HCT116 (cell line): Measurements from ENCODE around the gene LARP1. TPM values are rescaled to one million over a fixed set of nuclear protein-coding genes. Genes with fewer than 3 reads are reported as not detected.

ENCODE experiments used
- ATAC-seq: fragments of 200-7000 bp; cut with Tn5 transposase; 2 replicates; pipeline ENCODE4 v1.9.1; 2020; ENCODE audit warnings: mild to moderate bottlenecking, moderate library complexity
- BruUV-seq: library from RNA; stranded (reverse); fragments of 400-500 nt; replicated peaks from 2 replicates; lab custom pipeline; 2021; lab: Mats Ljungman, UMichigan
- CTCF ChIA-PET: fragments of 300-600 bp; sonication (Branson Sonifier 250); formaldehyde crosslinking; loops from one replicate; lab custom pipeline; 2021; ENCODE audit warnings: antibody characterized with exemption; lab: Charles Lee
- POLR2A ChIA-PET: fragments of 300-600, 350-600 bp; sonication (Branson Sonifier 250); formaldehyde crosslinking; loops from one replicate; lab custom pipeline; 2021; ENCODE audit warnings: antibody characterized with exemption; lab: Charles Lee
- RAD21 ChIA-PET, 2 experiments: fragments of 300-600 bp; sonication (Branson Sonifier 250); formaldehyde crosslinking; loops; one replicate each; lab custom pipeline; 2023; ENCODE audit warnings: low total read pairs in 2 of 2; ENCODE audit not compliant: uncharacterized antibody in 2 of 2, unreplicated experiment in 2 of 2, low non-redundant PET in 1 of 2; lab: Charles Lee
- DNase-seq: peaks from one replicate; pipeline ENCODE4 v3.0.0-alpha.2; 2010; ENCODE audit warnings: low read depth, low spot score
- H2AFZ ChIP-seq: fragments of 200-600 bp; shearing (Covaris generic), sonication (generic); 2 replicates; pipeline ENCODE4 v1.6.1; 2017; ENCODE audit warnings: low read depth, mixed run types, mixed read lengths, antibody characterized with exemption, low read length; ENCODE audit not compliant: poor library complexity, severe bottlenecking
- H3K27ac ChIP-seq: 2 replicates; pipeline ENCODE4 v1.5.1; 2012; ENCODE audit warnings: low read depth, low read length
- H3K27me3 ChIP-seq: fragments of 200-600 bp; sonication (generic); 2 replicates; pipeline ENCODE4 v1.6.1; 2016; ENCODE audit warnings: mixed run types, low read length, mixed read lengths; ENCODE audit not compliant: insufficient read depth
- H3K36me3 ChIP-seq, 2 experiments: fragments of 200-500 bp in 1 of 2; fragments of 200-600 bp in 1 of 2; sonication (Bioruptor generic) in 1 of 2; sonication (generic) in 1 of 2; 2 replicates each; pipeline versions ENCODE4 v1.5.1 to v1.6.1; 2014 to 2016; ENCODE audit warnings: low read length in 2 of 2, inconsistent platforms in 1 of 2, mixed read lengths in 1 of 2, mixed run types in 1 of 2; ENCODE audit not compliant: insufficient read depth in 2 of 2, control insufficient read depth in 1 of 2
- H3K4me1 ChIP-seq, 2 experiments: fragments of 200-600 bp in 1 of 2; sonication (generic) in 1 of 2; 2 replicates each; pipeline versions ENCODE4 v1.5.1 to v1.6.1; 2012 to 2017; ENCODE audit warnings: low read length in 2 of 2, inconsistent platforms in 1 of 2, mild to moderate bottlenecking in 1 of 2, mixed read lengths in 1 of 2, mixed run types in 1 of 2, moderate library complexity in 1 of 2; ENCODE audit not compliant: insufficient read depth in 2 of 2, control insufficient read depth in 1 of 2
- H3K4me2 ChIP-seq: fragments of 200-600 bp; sonication (generic); 2 replicates; pipeline ENCODE4 v1.6.1; 2017; ENCODE audit warnings: mixed run types, low read length, mixed read lengths
- H3K4me3 ChIP-seq, 2 experiments: fragments of 200-600 bp in 1 of 2; sonication (generic) in 1 of 2; replicated peaks in 1 of 2; 2 replicates each; pipeline ENCODE4 v1.5.1; 2011 to 2016; ENCODE audit warnings: low read length in 2 of 2, control low read depth in 1 of 2, low read depth in 1 of 2, mild to moderate bottlenecking in 1 of 2, mixed read lengths in 1 of 2, mixed run types in 1 of 2
- H3K79me2 ChIP-seq: fragments of 200-600 bp; sonication (generic); 2 replicates; pipeline ENCODE4 v1.6.1; 2017; ENCODE audit warnings: mild to moderate bottlenecking, mixed run types, low read length, moderate library complexity, mixed read lengths; ENCODE audit not compliant: insufficient read depth
- H3K9ac ChIP-seq: fragments of 200-600 bp; sonication (generic); 2 replicates; pipeline ENCODE4 v1.6.1; 2016; ENCODE audit warnings: low read length, mixed read lengths
- H3K9me2 ChIP-seq: fragments of 200-600 bp; sonication (generic), shearing (Covaris generic); 2 replicates; pipeline ENCODE4 v1.6.1; 2017; ENCODE audit warnings: mixed run types, mild to moderate bottlenecking, moderate library complexity; ENCODE audit not compliant: insufficient read depth
- H3K9me3 ChIP-seq, 2 experiments: fragments of 200-500 bp in 1 of 2; fragments of 200-600 bp in 1 of 2; sonication (Bioruptor generic) in 1 of 2; sonication (generic) in 1 of 2; 2 replicates each; pipeline ENCODE4 v1.6.1; 2014 to 2017; ENCODE audit warnings: low read length in 2 of 2, mixed read lengths in 2 of 2, inconsistent platforms in 1 of 2, low read depth in 1 of 2, mild to moderate bottlenecking in 1 of 2, mixed run types in 1 of 2, moderate library complexity in 1 of 2; ENCODE audit not compliant: control insufficient read depth in 1 of 2, insufficient read depth in 1 of 2
- H4K20me1 ChIP-seq: fragments of 200-600 bp; sonication (generic), shearing (Covaris generic); 2 replicates; pipeline ENCODE4 v1.6.1; 2017; ENCODE audit warnings: mixed run types, mild to moderate bottlenecking, moderate library complexity; ENCODE audit not compliant: insufficient read depth
- CBX3 ChIP-seq: IDR thresholded peaks from 2 replicates; pipeline ENCODE4 v1.6.1; 2012; ENCODE audit warnings: low read depth
- CEBPB ChIP-seq: IDR thresholded peaks from 2 replicates; pipeline ENCODE4 v1.6.1; 2012; ENCODE audit warnings: low read depth
- EGR1 ChIP-seq: IDR thresholded peaks from 2 replicates; pipeline ENCODE4 v1.6.1; 2012; ENCODE audit warnings: low read depth
- ELF1 ChIP-seq: IDR thresholded peaks from 2 replicates; pipeline ENCODE4 v1.6.1; 2012; ENCODE audit warnings: low read depth, borderline replicate concordance
- EZH2 ChIP-seq: fragments of 200-600 bp; sonication (generic); IDR thresholded peaks from 2 replicates; pipeline ENCODE4 v1.6.1; 2017; ENCODE audit warnings: antibody characterized with exemption, mixed run types
- FOSL1 ChIP-seq: IDR thresholded peaks from 2 replicates; pipeline ENCODE4 v1.6.1; 2012; ENCODE audit warnings: low read depth
- POLR2A ChIP-seq: IDR thresholded peaks from 2 replicates; pipeline ENCODE4 v1.7.0; 2011; ENCODE audit warnings: borderline replicate concordance; ENCODE audit not compliant: insufficient read depth, insufficient read length; ENCODE audit errors: extremely low read depth
- POLR2AphosphoS5 ChIP-seq: IDR thresholded peaks from 2 replicates; pipeline ENCODE4 v1.6.1; 2011; ENCODE audit warnings: mild to moderate bottlenecking, low read depth, low read length, moderate library complexity
- SIN3A ChIP-seq: IDR thresholded peaks from 2 replicates; pipeline ENCODE4 v1.6.1; 2012; ENCODE audit warnings: low read depth
- SP1 ChIP-seq: IDR thresholded peaks from 2 replicates; pipeline ENCODE4 v1.6.1; 2012; ENCODE audit warnings: low read depth
- YY1 ChIP-seq: IDR thresholded peaks from 2 replicates; pipeline ENCODE4 v1.6.1; 2011; ENCODE audit warnings: low read length, low read depth, moderate library complexity, mild to moderate bottlenecking; ENCODE audit not compliant: insufficient replicate concordance; ENCODE audit errors: extremely low read depth
- ZFX ChIP-seq: fragments of 450-650 bp; IDR thresholded peaks from 2 replicates; pipeline ENCODE4 v1.6.1; 2017
- ZNF274 ChIP-seq: fragments of 200-500 bp; sonication (Bioruptor generic); IDR thresholded peaks from 2 replicates; pipeline ENCODE4 v1.6.1; 2014; ENCODE audit warnings: mild to moderate bottlenecking, low read depth, low read length, inconsistent platforms
- intact Hi-C: fragments of 100-400 bp; cut with micrococcal nuclease; formaldehyde crosslinking; loops from 2 replicates; pipeline ENCODE4 v1.10.0; 2022
- total RNA-seq: library from RNA; stranded (reverse); gene quantifications from one replicate; pipeline ENCODE4 v1.2.1, GENCODE V29; 2021; ENCODE audit not compliant: unreplicated experiment
- TF ChIP-seq, protein P1 (sequence below): IDR thresholded peaks from 2 replicates; pipeline ENCODE4 v1.6.1; 2012
- TF ChIP-seq, protein P2 (sequence below): IDR thresholded peaks from 2 replicates; pipeline ENCODE4 v1.6.1; 2011; ENCODE audit warnings: mild to moderate bottlenecking, low read length, moderate library complexity; ENCODE audit not compliant: insufficient replicate concordance; ENCODE audit errors: extremely low read depth
- TF ChIP-seq, protein P3 (sequence below): IDR thresholded peaks from 2 replicates; pipeline ENCODE4 v1.6.1; 2012

Gene LARP1
- total RNA-seq, 1 experiment from 2014 or later: 201 TPM

DNA sequence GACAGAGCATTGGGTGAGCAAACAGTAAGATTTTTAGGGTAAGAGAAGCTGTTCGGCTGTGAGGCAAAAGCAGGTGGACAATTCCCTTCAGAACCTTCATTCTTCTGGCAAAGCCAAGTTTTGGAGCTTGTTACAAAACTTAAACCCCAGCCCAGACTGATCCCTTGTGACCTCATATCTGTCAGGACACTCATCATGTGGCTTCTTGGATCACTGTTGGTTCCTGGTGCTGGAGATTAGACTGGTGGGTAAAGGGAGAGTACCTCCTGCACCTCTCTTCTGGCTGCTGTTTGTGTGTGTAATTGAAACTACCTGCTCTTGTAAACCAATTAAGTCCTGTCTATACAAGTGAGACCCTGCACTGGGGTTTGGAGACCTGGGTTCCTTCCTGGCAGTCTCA, 21.0 kb downstream of the LARP1 start:
- no peak overlapping the region for H3K9ac ChIP-seq
- ChIA-PET RAD21 (no interaction called here), CTCF (no interaction called here), POLR2A (no interaction called here)
- TF ChIP-seq, protein P1, sequence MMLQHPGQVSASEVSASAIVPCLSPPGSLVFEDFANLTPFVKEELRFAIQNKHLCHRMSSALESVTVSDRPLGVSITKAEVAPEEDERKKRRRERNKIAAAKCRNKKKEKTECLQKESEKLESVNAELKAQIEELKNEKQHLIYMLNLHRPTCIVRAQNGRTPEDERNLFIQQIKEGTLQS: no peak
- TF ChIP-seq YY1 (no peak), ZFX (no peak), EGR1 (no peak), ZNF274 (no peak), EZH2 (no peak), SP1 (no peak), ELF1 (no peak), POLR2A (no peak), SIN3A (no peak), FOSL1 (no peak), CBX3 (no peak), CEBPB (no peak), POLR2AphosphoS5 (no peak)
- TF ChIP-seq, protein P2, sequence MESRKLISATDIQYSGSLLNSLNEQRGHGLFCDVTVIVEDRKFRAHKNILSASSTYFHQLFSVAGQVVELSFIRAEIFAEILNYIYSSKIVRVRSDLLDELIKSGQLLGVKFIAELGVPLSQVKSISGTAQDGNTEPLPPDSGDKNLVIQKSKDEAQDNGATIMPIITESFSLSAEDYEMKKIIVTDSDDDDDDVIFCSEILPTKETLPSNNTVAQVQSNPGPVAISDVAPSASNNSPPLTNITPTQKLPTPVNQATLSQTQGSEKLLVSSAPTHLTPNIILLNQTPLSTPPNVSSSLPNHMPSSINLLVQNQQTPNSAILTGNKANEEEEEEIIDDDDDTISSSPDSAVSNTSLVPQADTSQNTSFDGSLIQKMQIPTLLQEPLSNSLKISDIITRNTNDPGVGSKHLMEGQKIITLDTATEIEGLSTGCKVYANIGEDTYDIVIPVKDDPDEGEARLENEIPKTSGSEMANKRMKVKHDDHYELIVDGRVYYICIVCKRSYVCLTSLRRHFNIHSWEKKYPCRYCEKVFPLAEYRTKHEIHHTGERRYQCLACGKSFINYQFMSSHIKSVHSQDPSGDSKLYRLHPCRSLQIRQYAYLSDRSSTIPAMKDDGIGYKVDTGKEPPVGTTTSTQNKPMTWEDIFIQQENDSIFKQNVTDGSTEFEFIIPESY: no peak
- TF ChIP-seq, protein P3, sequence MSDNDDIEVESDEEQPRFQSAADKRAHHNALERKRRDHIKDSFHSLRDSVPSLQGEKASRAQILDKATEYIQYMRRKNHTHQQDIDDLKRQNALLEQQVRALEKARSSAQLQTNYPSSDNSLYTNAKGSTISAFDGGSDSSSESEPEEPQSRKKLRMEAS: no peak
- H3K4me1 ChIP-seq: peaks cover 18 to 68% of the 10 kb centered on the region in 2 experiments
- H3K9me2 ChIP-seq: no peaks in the 10 kb centered on the region
- H3K9me3 ChIP-seq: no peaks in the 10 kb centered on the region
- ATAC-seq: no peak
- no peaks in the 10 kb centered on the region for H3K27me3 ChIP-seq
- intact Hi-C loops: no loop called here
- peaks cover 52% of the 10 kb centered on the region; the same call in 1 of the 2 replicates for H4K20me1 ChIP-seq
- no peak overlapping the region for H3K27ac ChIP-seq
- no peaks in the 10 kb centered on the region for H3K36me3 ChIP-seq
- H3K4me2 ChIP-seq: no peak overlapping the region
- H2AFZ ChIP-seq: no peak overlapping the region
- DNase-seq: no peak
- no peak overlapping the region for H3K4me3 ChIP-seq
- peaks cover 100% of the 10 kb centered on the region for H3K79me2 ChIP-seq
- BruUV-seq: no TSS peak
